Endothelial cell of umbilical vein (primary cell): ENCODE data around the gene ART3. TPM values are rescaled to one million over a fixed set of nuclear protein-coding genes. Genes with fewer than 3 reads are reported as not detected.

Experiments
- BruUV-seq: library from RNA; stranded (reverse); fragments of 400-500 nt; replicated peaks from 2 replicates; lab custom pipeline; 2021; lab: Mats Ljungman, UMichigan
- CTCF ChIA-PET: fragments of 300-600, 350-600 bp; sonication (Branson Sonifier 250); formaldehyde crosslinking; loops from one replicate; lab custom pipeline; 2021; ENCODE audit warnings: antibody characterized with exemption, inconsistent platforms; lab: Charles Lee
- POLR2A ChIA-PET: fragments of 300-600, 350-600 bp; sonication (Branson Sonifier 250); formaldehyde crosslinking; loops from one replicate; lab custom pipeline; 2021; ENCODE audit warnings: antibody characterized with exemption, inconsistent platforms; lab: Charles Lee
- DNase-seq: peaks from one replicate; pipeline ENCODE4 v3.0.0-alpha.2; 2011; ENCODE audit warnings: low read depth, low spot score
- FAIRE-seq: peaks from 2 replicates; lab custom pipeline; 2011; peaks lifted over from hg19 to GRCh38; lab: Jason Lieb, UNC
- H2AFZ ChIP-seq: 2 replicates; pipeline ENCODE4 v1.6.0; 2012; ENCODE audit warnings: low read depth, low read length, control low read depth, inconsistent platforms
- H3K27ac ChIP-seq: 2 replicates; pipeline ENCODE4 v1.5.1; 2011; ENCODE audit warnings: low read depth, mild to moderate bottlenecking, control low read depth, low read length, moderate library complexity; ENCODE audit not compliant: insufficient read depth
- H3K27me3 ChIP-seq, 2 experiments: 2 replicates each; pipeline versions ENCODE4 v1.6.0 to v1.6.1; 2011; ENCODE audit warnings: low read length in 2 of 2, mixed read lengths in 1 of 2; ENCODE audit not compliant: control insufficient read depth in 2 of 2, insufficient read depth in 2 of 2
- H3K36me3 ChIP-seq, 2 experiments: 2 replicates in 1 of 2; 3 replicates in 1 of 2; pipeline ENCODE4 v1.5.1; 2011; ENCODE audit warnings: low read length in 2 of 2, mild to moderate bottlenecking in 1 of 2, moderate library complexity in 1 of 2; ENCODE audit not compliant: control insufficient read depth in 2 of 2, insufficient read depth in 2 of 2; ENCODE audit errors: extremely low read depth in 1 of 2
- H3K4me1 ChIP-seq: 3 replicates; pipeline ENCODE4 v1.5.1; 2011; ENCODE audit warnings: mild to moderate bottlenecking, low read length; ENCODE audit not compliant: control insufficient read depth, insufficient read depth; ENCODE audit errors: extremely low read depth
- H3K4me2 ChIP-seq: 2 replicates; pipeline ENCODE4 v1.6.1; 2011; ENCODE audit warnings: low read length, control low read depth, mixed read lengths; ENCODE audit not compliant: insufficient read depth
- H3K4me3 ChIP-seq, 3 experiments: fragments of 200-600 bp in 1 of 3; sonication (generic), shearing (Covaris generic) in 1 of 3; replicated peaks in 1 of 3; 2 replicates each; pipeline ENCODE4 v1.5.1; 2011 to 2016; ENCODE audit warnings: control low read depth in 3 of 3, low read length in 3 of 3, mild to moderate bottlenecking in 2 of 3, inconsistent platforms in 1 of 3, low read depth in 1 of 3, moderate library complexity in 1 of 3; ENCODE audit not compliant: insufficient read depth in 1 of 3
- H3K79me2 ChIP-seq: 2 replicates; pipeline ENCODE4 v1.6.0; 2012; ENCODE audit warnings: low read length, inconsistent platforms; ENCODE audit not compliant: control insufficient read depth, insufficient read depth
- H3K9ac ChIP-seq: replicated peaks from 2 replicates; pipeline ENCODE3; 2011; ENCODE audit warnings: low read length, control low read depth; ENCODE audit not compliant: insufficient read depth; ENCODE audit errors: extremely low read depth
- H3K9me1 ChIP-seq: replicated peaks from 3 replicates; pipeline ENCODE4 v1.6.0; 2011; ENCODE audit warnings: mild to moderate bottlenecking, low read length; ENCODE audit not compliant: control insufficient read depth, insufficient read depth; ENCODE audit errors: extremely low read depth
- H3K9me3 ChIP-seq: replicated peaks from 2 replicates; pipeline ENCODE4 v1.5.1; 2012; ENCODE audit warnings: low read length, inconsistent platforms; ENCODE audit not compliant: control insufficient read depth, insufficient read depth
- H4K20me1 ChIP-seq: replicated peaks from 2 replicates; pipeline ENCODE3; 2011; ENCODE audit warnings: mild to moderate bottlenecking, low read length; ENCODE audit not compliant: control insufficient read depth, insufficient read depth; ENCODE audit errors: extremely low read depth
- EZH2 ChIP-seq: IDR thresholded peaks from 2 replicates; pipeline ENCODE4 v1.6.1; 2012; ENCODE audit warnings: borderline replicate concordance, low read depth, mild to moderate bottlenecking, moderate library complexity, low read length, inconsistent platforms; ENCODE audit not compliant: severe bottlenecking
- FOS ChIP-seq: IDR thresholded peaks from 2 replicates; pipeline ENCODE4 v1.6.1; 2011; ENCODE audit warnings: mild to moderate bottlenecking, low read length, moderate library complexity, borderline replicate concordance; ENCODE audit not compliant: insufficient read depth
- GATA2 ChIP-seq: IDR thresholded peaks from 2 replicates; pipeline ENCODE4 v1.7.0; 2011; ENCODE audit warnings: low read depth, mild to moderate bottlenecking, moderate library complexity, mixed read lengths, low read length; ENCODE audit not compliant: insufficient read length, insufficient read depth
- JUN ChIP-seq: IDR thresholded peaks from 2 replicates; pipeline ENCODE4 v1.6.1; 2011; ENCODE audit warnings: borderline replicate concordance, low read depth; ENCODE audit not compliant: insufficient read length, insufficient read depth
- MYC ChIP-seq: IDR thresholded peaks from one replicate; pipeline ENCODE4 v1.6.1; 2011; ENCODE audit warnings: mild to moderate bottlenecking, low read depth, low read length
- POLR2A ChIP-seq: IDR thresholded peaks from 2 replicates; pipeline ENCODE4 v1.6.1; 2012; ENCODE audit warnings: low read depth, mild to moderate bottlenecking, control low read depth, low read length
- POLR2AphosphoS5 ChIP-seq: IDR thresholded peaks from 2 replicates; pipeline ENCODE4 v1.6.1; 2012; ENCODE audit warnings: low read depth, mild to moderate bottlenecking, control low read depth, low read length, moderate library complexity; ENCODE audit not compliant: insufficient read depth
- dilution Hi-C: fragments of 300-500 bp; cut with MboI; formaldehyde crosslinking; loops from one replicate; pipeline ENCODE4 v1.15.0; 2019; ENCODE audit warnings: low sequenced_read_pairs; ENCODE audit not compliant: extremely low pct_ligation_motif_present
- intact Hi-C: fragments of 100-400 bp; cut with micrococcal nuclease; formaldehyde crosslinking; loops from one replicate; pipeline ENCODE4 v1.10.0; 2022
- polyA plus RNA-seq, 4 experiments: library from polyadenylated mRNA; depleted of rRNA in 3 of 4; stranded (reverse) in 3 of 4; unstranded in 1 of 4; fragments of >200 nt; gene quantifications; 2 replicates each; pipeline versions ENCODE4 v1.2.1 to v1.2.3, GENCODE V29; 2011 to 2012; ENCODE audit warnings: missing spikeins in 1 of 4
- total RNA-seq: library from RNA; stranded (reverse); gene quantifications from 2 replicates; pipeline ENCODE4 v1.2.3, GENCODE V29; 2021
- TF ChIP-seq, protein P1 (sequence below): IDR thresholded peaks from 2 replicates; pipeline ENCODE4 v1.6.1; 2011; ENCODE audit not compliant: insufficient read depth, insufficient read length
- TF ChIP-seq, protein P2 (sequence below), 2 donors: IDR thresholded peaks; 1 replicate in 1 of 2; 2 replicates in 1 of 2; pipeline ENCODE4 v1.5.1; 2011; ENCODE audit warnings: low read length in 2 of 2, mild to moderate bottlenecking in 2 of 2, moderate library complexity in 2 of 2, control low read depth in 1 of 2, inconsistent platforms in 1 of 2, low read depth in 1 of 2; ENCODE audit not compliant: insufficient read depth in 1 of 2; ENCODE audit errors: extremely low read depth in 1 of 2

The ART3 gene
- total and polyA plus RNA-seq, 2 donors (not counting 3 experiments of a cell fraction or from before 2014, with no cell fraction given), result not detected

DNA sequence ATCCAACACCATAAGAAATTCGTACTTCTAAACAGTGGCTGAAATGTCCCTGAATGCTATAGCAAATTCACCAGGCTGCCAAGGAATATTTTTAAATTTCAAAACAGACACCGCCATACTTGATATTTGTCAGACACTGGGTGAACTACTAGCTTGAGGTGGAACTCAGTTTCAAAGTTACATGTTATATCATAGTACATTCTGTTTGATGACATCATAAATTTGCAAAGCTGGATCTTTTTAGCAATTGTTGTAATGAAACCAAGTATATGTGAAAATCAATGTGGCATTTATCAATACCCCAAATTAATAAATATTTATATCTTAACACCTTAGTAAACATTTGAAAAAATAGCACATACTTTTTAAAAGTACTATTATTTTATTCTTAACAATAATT is 14.2 kb downstream of the ART3 start:
- Histone ChIP-seq H2AFZ (no peak overlapping the region), H3K9me1 (no peaks in the 10 kb centered on the region), H3K4me2 (no peak overlapping the region), H3K9me3 (no peaks in the 10 kb centered on the region), H3K27ac (no peak overlapping the region), H3K4me3 (no peak overlapping the region), H3K9ac (no peak overlapping the region), H3K79me2 (no peaks in the 10 kb centered on the region), H3K36me3 (no peaks in the 10 kb centered on the region), H3K4me1 (peaks cover 7% of the 10 kb centered on the region), H4K20me1 (no peaks in the 10 kb centered on the region), H3K27me3 (peaks cover 2 to 8% of the 10 kb centered on the region in 2 experiments)
- ChIA-PET CTCF (interaction anchor here (2.8 to 9.0 kb wide), 2 partner anchors 93 to 97 kb away, joined by 19 to 124 read pairs; partner anchors contain the start of gene SDAD1), POLR2A (no interaction called here)
- no peak for DNase-seq
- intact Hi-C loops (loop anchor here (5.0 kb wide), 1 partner anchor 96 kb away; the partner anchor contains the start of gene SDAD1), dilution Hi-C loops (no loop called here)
- TF ChIP-seq FOS (no peak), JUN (no peak), MYC (no peak), EZH2 (no peak), GATA2 (no peak), POLR2AphosphoS5 (no peak), POLR2A (no peak)
- TF ChIP-seq, protein P1, sequence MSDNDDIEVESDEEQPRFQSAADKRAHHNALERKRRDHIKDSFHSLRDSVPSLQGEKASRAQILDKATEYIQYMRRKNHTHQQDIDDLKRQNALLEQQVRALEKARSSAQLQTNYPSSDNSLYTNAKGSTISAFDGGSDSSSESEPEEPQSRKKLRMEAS, result no peak
- TF ChIP-seq, protein P2, sequence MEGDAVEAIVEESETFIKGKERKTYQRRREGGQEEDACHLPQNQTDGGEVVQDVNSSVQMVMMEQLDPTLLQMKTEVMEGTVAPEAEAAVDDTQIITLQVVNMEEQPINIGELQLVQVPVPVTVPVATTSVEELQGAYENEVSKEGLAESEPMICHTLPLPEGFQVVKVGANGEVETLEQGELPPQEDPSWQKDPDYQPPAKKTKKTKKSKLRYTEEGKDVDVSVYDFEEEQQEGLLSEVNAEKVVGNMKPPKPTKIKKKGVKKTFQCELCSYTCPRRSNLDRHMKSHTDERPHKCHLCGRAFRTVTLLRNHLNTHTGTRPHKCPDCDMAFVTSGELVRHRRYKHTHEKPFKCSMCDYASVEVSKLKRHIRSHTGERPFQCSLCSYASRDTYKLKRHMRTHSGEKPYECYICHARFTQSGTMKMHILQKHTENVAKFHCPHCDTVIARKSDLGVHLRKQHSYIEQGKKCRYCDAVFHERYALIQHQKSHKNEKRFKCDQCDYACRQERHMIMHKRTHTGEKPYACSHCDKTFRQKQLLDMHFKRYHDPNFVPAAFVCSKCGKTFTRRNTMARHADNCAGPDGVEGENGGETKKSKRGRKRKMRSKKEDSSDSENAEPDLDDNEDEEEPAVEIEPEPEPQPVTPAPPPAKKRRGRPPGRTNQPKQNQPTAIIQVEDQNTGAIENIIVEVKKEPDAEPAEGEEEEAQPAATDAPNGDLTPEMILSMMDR (IDR thresholded peaks at IDR 0.05; ENCODE audit: extremely low read depth in 1 of 2, insufficient read depth in 1 of 2, low read depth in 1 of 2, low read length in 2 of 2), result no peak
- FAIRE-seq, result no peak
- no TSS peak for BruUV-seq
